ENCODE results near the gene IWS1.

GRCh38 chr2:127572841-127573240, 46.6 kb upstream of the IWS1 start:
- TF ChIP-seq CTCF (IDR thresholded peaks at IDR 0.05) (no peak), POLR2A (IDR thresholded peaks at IDR 0.05) (no peak)

Data from uterus (tissue), 2 donors.